HEK293T (cell line): Measurements from ENCODE around the gene SPAG16.

ENCODE experiments used
- ARNT ChIP-seq: fragments of 450-650 bp; IDR thresholded peaks from 2 replicates; pipeline ENCODE4 v1.6.1; 2017; ENCODE audit warnings: mild to moderate bottlenecking
- BHLHE40 ChIP-seq: fragments of 450-650 bp; IDR thresholded peaks from 2 replicates; pipeline ENCODE4 v1.6.1; 2016; ENCODE audit warnings: mild to moderate bottlenecking, moderate library complexity, borderline replicate concordance
- ELF4 ChIP-seq: fragments of 450-650 bp; IDR thresholded peaks from 2 replicates; pipeline ENCODE4 v1.6.1; 2017; ENCODE audit warnings: antibody characterized with exemption
- FOXA1 ChIP-seq: fragments of 450-650 bp; IDR thresholded peaks from 2 replicates; pipeline ENCODE4 v1.6.1; 2016; ENCODE audit warnings: mild to moderate bottlenecking
- FOXK2 ChIP-seq: fragments of 450-650 bp; IDR thresholded peaks from 2 replicates; pipeline ENCODE4 v1.6.1; 2016; ENCODE audit warnings: mild to moderate bottlenecking
- HDGF ChIP-seq: fragments of 450-650 bp; IDR thresholded peaks from 2 replicates; pipeline ENCODE4 v1.6.1; 2017; ENCODE audit warnings: antibody characterized with exemption, borderline replicate concordance
- LEF1 ChIP-seq: fragments of 450-650 bp; IDR thresholded peaks from 2 replicates; pipeline ENCODE4 v1.6.1; 2017; ENCODE audit warnings: mild to moderate bottlenecking, borderline replicate concordance
- NFRKB ChIP-seq: fragments of 450-650 bp; IDR thresholded peaks from 2 replicates; pipeline ENCODE4 v1.6.1; 2016; ENCODE audit warnings: mild to moderate bottlenecking, moderate library complexity
- SP1 ChIP-seq: fragments of 450-650 bp; IDR thresholded peaks from 2 replicates; pipeline ENCODE4 v1.6.1; 2017
- SUZ12 ChIP-seq: fragments of 450-650 bp; IDR thresholded peaks from 2 replicates; pipeline ENCODE4 v1.6.1; 2016; ENCODE audit warnings: mild to moderate bottlenecking
- TARDBP ChIP-seq: fragments of 450-650 bp; IDR thresholded peaks from 2 replicates; pipeline ENCODE4 v1.6.1; 2016
- ZNF384 ChIP-seq: fragments of 450-650 bp; IDR thresholded peaks from 2 replicates; pipeline ENCODE4 v1.6.1; 2016

GRCh38 chr2:214203744-214204289, 919.6 kb downstream of the SPAG16 start:
- TF ChIP-seq FOXK2 (no peak), ZNF384 (no peak), LEF1 (no peak), BHLHE40 (no peak), SP1 (no peak), TARDBP (no peak), ARNT (no peak), SUZ12 (no peak), FOXA1 (no peak), NFRKB (no peak), HDGF (no peak), ELF4 (no peak)
